ENCODE results near the gene PANX2. TPM values are rescaled to one million over a fixed set of nuclear protein-coding genes. Genes with fewer than 3 reads are reported as not detected.

PANX2 gene
- total and polyA plus RNA-seq, 2 of the 13 experiments (the other 11 are each of a cell fraction or from before 2014, with no cell fraction given), result 0.15 to 1.1 TPM

GRCh38 chr22:50145721-50146438 is 24.7 kb upstream of the PANX2 start (continued):
- TF ChIP-seq ETS1 (CRISPR knock-in tag; IDR thresholded peaks at IDR 0.05) (no peak), NR2F6 (IDR thresholded peaks at IDR 0.05) (peak; percentile 21; the same call in 1 of the 2 replicates), NR2F6 (CRISPR knock-in tag; IDR thresholded peaks at IDR 0.05) (peak; percentile 64), ZNF546 (CRISPR knock-in tag; conservative IDR thresholded peaks at IDR 0.05) (no peak), DZIP1 (CRISPR knock-in tag; IDR thresholded peaks at IDR 0.05) (no peak), RCOR2 (CRISPR knock-in tag; IDR thresholded peaks at IDR 0.05) (no peak), ETV5 (CRISPR knock-in tag; IDR thresholded peaks at IDR 0.05; ENCODE audit: borderline replicate concordance) (peak; percentile 16; the same call in 1 of the 2 replicates), PAX8 (CRISPR knock-in tag; IDR thresholded peaks at IDR 0.05; ENCODE audit: borderline replicate concordance) (peak; percentile 76; the same call in 1 of the 2 replicates), GABPA (IDR thresholded peaks at IDR 0.05; ENCODE audit: low read depth, low read length) (no peak), GABPA (CRISPR knock-in tag; IDR thresholded peaks at IDR 0.05; ENCODE audit: low read depth) (no peak), PHF21A (CRISPR knock-in tag; IDR thresholded peaks at IDR 0.05) (peak; percentile 51; the same call in 1 of the 2 replicates), ZNF574 (CRISPR knock-in tag; IDR thresholded peaks at IDR 0.05) (peak; percentile 35; the same call in 1 of the 2 replicates), TBX2 (CRISPR knock-in tag; IDR thresholded peaks at IDR 0.05; ENCODE audit: borderline replicate concordance) (no peak), ZBTB14 (CRISPR knock-in tag; IDR thresholded peaks at IDR 0.05) (no peak), HNF4G (IDR thresholded peaks at IDR 0.05; ENCODE audit: borderline replicate concordance, low read depth, low read length) (peak; percentile 79), HNF4G (CRISPR knock-in tag; IDR thresholded peaks at IDR 0.05; ENCODE audit: borderline replicate concordance, low read depth) (peak; percentile 55; the same call in 1 of the 2 replicates), SALL2 (CRISPR knock-in tag; IDR thresholded peaks at IDR 0.05) (no peak), ATF7 (IDR thresholded peaks at IDR 0.05) (no peak), ATF7 (CRISPR knock-in tag; IDR thresholded peaks at IDR 0.05) (no peak), TFDP1 (CRISPR knock-in tag; IDR thresholded peaks at IDR 0.05; ENCODE audit: borderline replicate concordance) (peak; percentile 49; the same call in 1 of the 2 replicates), DRAP1 (CRISPR knock-in tag; IDR thresholded peaks at IDR 0.05) (no peak)

Data from HepG2 (cell line).